Measurements from ENCODE around the gene RETNLB.

Gene RETNLB, protein sequence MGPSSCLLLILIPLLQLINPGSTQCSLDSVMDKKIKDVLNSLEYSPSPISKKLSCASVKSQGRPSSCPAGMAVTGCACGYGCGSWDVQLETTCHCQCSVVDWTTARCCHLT
- long read RNA-seq: 0 reads

DNA sequence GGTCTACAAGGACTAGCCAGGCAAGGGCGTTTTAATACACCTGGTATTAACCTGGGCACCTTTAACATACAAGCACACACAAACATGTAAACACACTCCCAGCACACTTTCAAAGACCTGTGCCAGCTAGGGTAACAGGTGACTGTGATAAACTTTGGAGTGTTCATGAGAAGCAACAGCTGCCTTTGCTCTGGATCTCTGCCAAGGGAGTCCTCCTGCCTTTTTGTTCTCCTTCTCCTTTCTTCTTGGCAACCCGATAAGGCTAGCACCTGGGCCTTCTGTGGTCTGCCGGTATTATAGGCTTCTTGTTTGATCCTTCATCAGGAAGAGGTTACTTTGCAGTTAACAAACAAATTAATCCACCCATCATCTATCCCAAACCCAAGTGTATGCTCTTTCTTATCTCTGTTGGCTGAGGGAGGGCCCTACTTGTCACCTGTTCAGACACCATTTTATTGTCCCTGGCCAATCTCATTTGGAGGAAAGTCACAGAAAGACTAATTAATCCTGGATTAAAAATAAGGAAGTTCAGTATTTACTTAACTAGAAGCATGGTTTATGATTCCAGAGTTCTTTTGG, at the start of gene RETNLB:
Gene RETNLB (minus strand): TSS at position 7 of the 579 bp plus-strand sequence. CDS start 225 bp downstream, outside the sequence.
- Histone ChIP-seq H3K4me3 (replicated peaks; ENCODE audit: insufficient read depth, low read length) (no peak within 1 kb of the TSS), H3K27me3 (ENCODE audit: insufficient read depth, poor library complexity, severe bottlenecking) (no peaks in the 10 kb centered on the region), H3K27ac (replicated peaks) (no peak within 1 kb of the TSS)
- DNase-seq (ENCODE audit: low read depth in 1 of 2, low spot score in 1 of 2): no peak
- no peak for TF ChIP-seq SPI1 (IDR thresholded peaks at IDR 0.05; ENCODE audit: borderline replicate concordance, low read depth)
- TF ChIP-seq, protein P1, sequence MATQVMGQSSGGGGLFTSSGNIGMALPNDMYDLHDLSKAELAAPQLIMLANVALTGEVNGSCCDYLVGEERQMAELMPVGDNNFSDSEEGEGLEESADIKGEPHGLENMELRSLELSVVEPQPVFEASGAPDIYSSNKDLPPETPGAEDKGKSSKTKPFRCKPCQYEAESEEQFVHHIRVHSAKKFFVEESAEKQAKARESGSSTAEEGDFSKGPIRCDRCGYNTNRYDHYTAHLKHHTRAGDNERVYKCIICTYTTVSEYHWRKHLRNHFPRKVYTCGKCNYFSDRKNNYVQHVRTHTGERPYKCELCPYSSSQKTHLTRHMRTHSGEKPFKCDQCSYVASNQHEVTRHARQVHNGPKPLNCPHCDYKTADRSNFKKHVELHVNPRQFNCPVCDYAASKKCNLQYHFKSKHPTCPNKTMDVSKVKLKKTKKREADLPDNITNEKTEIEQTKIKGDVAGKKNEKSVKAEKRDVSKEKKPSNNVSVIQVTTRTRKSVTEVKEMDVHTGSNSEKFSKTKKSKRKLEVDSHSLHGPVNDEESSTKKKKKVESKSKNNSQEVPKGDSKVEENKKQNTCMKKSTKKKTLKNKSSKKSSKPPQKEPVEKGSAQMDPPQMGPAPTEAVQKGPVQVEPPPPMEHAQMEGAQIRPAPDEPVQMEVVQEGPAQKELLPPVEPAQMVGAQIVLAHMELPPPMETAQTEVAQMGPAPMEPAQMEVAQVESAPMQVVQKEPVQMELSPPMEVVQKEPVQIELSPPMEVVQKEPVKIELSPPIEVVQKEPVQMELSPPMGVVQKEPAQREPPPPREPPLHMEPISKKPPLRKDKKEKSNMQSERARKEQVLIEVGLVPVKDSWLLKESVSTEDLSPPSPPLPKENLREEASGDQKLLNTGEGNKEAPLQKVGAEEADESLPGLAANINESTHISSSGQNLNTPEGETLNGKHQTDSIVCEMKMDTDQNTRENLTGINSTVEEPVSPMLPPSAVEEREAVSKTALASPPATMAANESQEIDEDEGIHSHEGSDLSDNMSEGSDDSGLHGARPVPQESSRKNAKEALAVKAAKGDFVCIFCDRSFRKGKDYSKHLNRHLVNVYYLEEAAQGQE (IDR thresholded peaks at IDR 0.05; ENCODE audit: insufficient replicate concordance, low read depth): no peak
- TF ChIP-seq, protein P2, sequence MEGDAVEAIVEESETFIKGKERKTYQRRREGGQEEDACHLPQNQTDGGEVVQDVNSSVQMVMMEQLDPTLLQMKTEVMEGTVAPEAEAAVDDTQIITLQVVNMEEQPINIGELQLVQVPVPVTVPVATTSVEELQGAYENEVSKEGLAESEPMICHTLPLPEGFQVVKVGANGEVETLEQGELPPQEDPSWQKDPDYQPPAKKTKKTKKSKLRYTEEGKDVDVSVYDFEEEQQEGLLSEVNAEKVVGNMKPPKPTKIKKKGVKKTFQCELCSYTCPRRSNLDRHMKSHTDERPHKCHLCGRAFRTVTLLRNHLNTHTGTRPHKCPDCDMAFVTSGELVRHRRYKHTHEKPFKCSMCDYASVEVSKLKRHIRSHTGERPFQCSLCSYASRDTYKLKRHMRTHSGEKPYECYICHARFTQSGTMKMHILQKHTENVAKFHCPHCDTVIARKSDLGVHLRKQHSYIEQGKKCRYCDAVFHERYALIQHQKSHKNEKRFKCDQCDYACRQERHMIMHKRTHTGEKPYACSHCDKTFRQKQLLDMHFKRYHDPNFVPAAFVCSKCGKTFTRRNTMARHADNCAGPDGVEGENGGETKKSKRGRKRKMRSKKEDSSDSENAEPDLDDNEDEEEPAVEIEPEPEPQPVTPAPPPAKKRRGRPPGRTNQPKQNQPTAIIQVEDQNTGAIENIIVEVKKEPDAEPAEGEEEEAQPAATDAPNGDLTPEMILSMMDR (IDR thresholded peaks at IDR 0.05; ENCODE audit: insufficient read depth, low read length): no peak
- TF ChIP-seq POLR2AphosphoS5 (IDR thresholded peaks at IDR 0.05; ENCODE audit: low read depth): no peak
- no peak for TF ChIP-seq GABPA (IDR thresholded peaks at IDR 0.05; ENCODE audit: low read depth)

DNA sequence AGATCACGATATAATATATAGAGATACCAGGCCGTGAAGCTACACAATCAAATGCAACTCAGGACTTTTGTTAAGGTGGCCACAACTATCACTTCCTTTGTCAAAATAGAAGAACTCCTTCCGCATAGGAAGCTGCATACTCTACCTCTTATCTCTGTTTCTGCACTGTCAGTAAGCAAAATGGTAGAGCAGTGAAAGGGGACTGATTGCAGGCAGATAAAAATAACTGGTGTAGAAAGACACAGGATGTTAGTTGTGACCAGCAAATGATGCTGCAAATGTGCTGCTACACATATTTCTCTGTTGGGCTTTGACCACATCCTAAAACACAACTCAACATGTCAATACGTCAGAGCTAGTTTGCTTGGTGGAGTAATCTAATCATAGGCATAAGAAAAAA, 49.1 kb upstream of the RETNLB start:
- no peak for DNase-seq (ENCODE audit: low read depth in 1 of 2, low spot score in 1 of 2)
- no peak overlapping the region for H3K27ac ChIP-seq (replicated peaks)
- TF ChIP-seq POLR2AphosphoS5 (IDR thresholded peaks at IDR 0.05; ENCODE audit: low read depth) (no peak), GABPA (IDR thresholded peaks at IDR 0.05; ENCODE audit: low read depth) (no peak), SPI1 (IDR thresholded peaks at IDR 0.05; ENCODE audit: borderline replicate concordance, low read depth) (no peak)
- TF ChIP-seq, protein P2 (IDR thresholded peaks at IDR 0.05; ENCODE audit: insufficient read depth, low read length): no peak
- TF ChIP-seq, protein P1 (IDR thresholded peaks at IDR 0.05; ENCODE audit: insufficient replicate concordance, low read depth): no peak
- H3K27me3 ChIP-seq (ENCODE audit: insufficient read depth, poor library complexity, severe bottlenecking): no peaks in the 10 kb centered on the region
- no peak overlapping the region for H3K4me3 ChIP-seq (replicated peaks; ENCODE audit: insufficient read depth, low read length)

DNA sequence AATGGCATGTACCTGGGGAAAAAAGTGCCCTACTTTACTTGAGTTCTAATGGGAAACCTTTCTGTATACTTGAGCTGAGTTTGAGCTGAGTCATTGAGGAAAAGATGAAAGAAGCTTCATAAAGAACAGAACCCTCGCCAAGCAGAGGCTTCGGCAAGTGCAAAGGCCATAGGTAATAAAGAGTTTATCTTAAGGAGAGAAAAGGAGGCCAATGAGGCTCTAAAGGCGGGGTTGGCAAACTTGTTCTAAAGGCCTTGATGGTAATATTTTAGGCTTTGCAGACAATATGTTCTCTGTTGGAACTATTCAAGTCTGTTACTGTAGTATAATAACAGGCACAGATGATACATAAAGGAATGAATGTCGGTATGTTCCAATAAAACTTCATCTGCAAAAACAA, 47.8 kb upstream of the RETNLB start:
- H3K4me3 ChIP-seq (replicated peaks; ENCODE audit: insufficient read depth, low read length): no peak overlapping the region
- no peaks in the 10 kb centered on the region for H3K27me3 ChIP-seq (ENCODE audit: insufficient read depth, poor library complexity, severe bottlenecking)
- no peak overlapping the region for H3K27ac ChIP-seq (replicated peaks)
- TF ChIP-seq, protein P2 (IDR thresholded peaks at IDR 0.05; ENCODE audit: insufficient read depth, low read length): no peak
- TF ChIP-seq SPI1 (IDR thresholded peaks at IDR 0.05; ENCODE audit: borderline replicate concordance, low read depth) (no peak), GABPA (IDR thresholded peaks at IDR 0.05; ENCODE audit: low read depth) (no peak), POLR2AphosphoS5 (IDR thresholded peaks at IDR 0.05; ENCODE audit: low read depth) (no peak)
- TF ChIP-seq, protein P1 (IDR thresholded peaks at IDR 0.05; ENCODE audit: insufficient replicate concordance, low read depth): no peak
- DNase-seq (ENCODE audit: low read depth in 1 of 2, low spot score in 1 of 2): no peak
